Panc1 (cell line): Measurements from ENCODE around the gene SGIP1. TPM values are rescaled to one million over a fixed set of nuclear protein-coding genes. Genes with fewer than 3 reads are reported as not detected.

Experiments used
- ATAC-seq: fragments of 200-7000 bp; cut with Tn5 transposase; 2 replicates; pipeline ENCODE4 v1.9.1; 2020; ENCODE audit warnings: mild to moderate bottlenecking, moderate library complexity
- BruUV-seq: library from RNA; stranded (reverse); fragments of 400-500 nt; replicated peaks from 2 replicates; lab custom pipeline; 2021; lab: Mats Ljungman, UMichigan
- CTCF ChIA-PET: fragments of 300-600 bp; sonication (Branson Sonifier 250); formaldehyde crosslinking; loops from one replicate; lab custom pipeline; 2022; ENCODE audit warnings: antibody characterized with exemption; lab: Charles Lee
- POLR2A ChIA-PET: fragments of 300-600 bp; sonication (Branson Sonifier 250); formaldehyde crosslinking; loops from one replicate; lab custom pipeline; 2022; ENCODE audit warnings: antibody characterized with exemption; lab: Charles Lee
- DNase-seq: peaks from one replicate; pipeline ENCODE4 v3.0.0-alpha.2; 2010; ENCODE audit warnings: low read depth, low spot score
- H3K27ac ChIP-seq: 2 replicates; pipeline ENCODE4 v1.5.1; 2011; ENCODE audit warnings: mild to moderate bottlenecking, low read length, inconsistent platforms
- H3K27me3 ChIP-seq: fragments of 200-500 bp; sonication (Bioruptor generic); 2 replicates; pipeline ENCODE4 v1.6.0; 2014; ENCODE audit warnings: low read length, inconsistent platforms; ENCODE audit not compliant: control insufficient read depth, insufficient read depth
- H3K36me3 ChIP-seq: fragments of 200-500 bp; sonication (Bioruptor generic); 2 replicates; pipeline ENCODE4 v1.5.1; 2014; ENCODE audit warnings: inconsistent platforms, mild to moderate bottlenecking, low read length, moderate library complexity; ENCODE audit not compliant: control insufficient read depth, insufficient read depth
- H3K4me1 ChIP-seq: 2 replicates; pipeline ENCODE4 v1.5.1; 2011; ENCODE audit warnings: inconsistent platforms, mild to moderate bottlenecking, low read length, moderate library complexity; ENCODE audit not compliant: control insufficient read depth, insufficient read depth
- H3K4me3 ChIP-seq, 2 experiments: 2 replicates each; pipeline ENCODE4 v1.5.1; 2011 to 2012; ENCODE audit warnings: low read depth in 2 of 2, low read length in 2 of 2, mild to moderate bottlenecking in 2 of 2, inconsistent platforms in 1 of 2, moderate library complexity in 1 of 2
- H3K9me3 ChIP-seq: fragments of 200-500 bp; sonication (Bioruptor generic); 2 replicates; pipeline ENCODE4 v1.5.1; 2014; ENCODE audit warnings: low read depth, mild to moderate bottlenecking, inconsistent platforms, low read length, moderate library complexity; ENCODE audit not compliant: control insufficient read depth, insufficient read depth
- CTCF ChIP-seq: fragments of 450-650 bp; IDR thresholded peaks from 2 replicates; pipeline ENCODE4 v1.5.1; 2017; ENCODE audit warnings: mild to moderate bottlenecking
- POLR2AphosphoS5 ChIP-seq: IDR thresholded peaks from 2 replicates; pipeline ENCODE4 v1.6.1; 2012; ENCODE audit warnings: mild to moderate bottlenecking, low read depth, low read length, moderate library complexity
- REST ChIP-seq, 2 experiments: IDR thresholded peaks; 2 replicates each; pipeline ENCODE4 v1.6.1; 2011 to 2012; ENCODE audit warnings: low read depth in 2 of 2, control low read depth in 1 of 2, low read length in 1 of 2, mild to moderate bottlenecking in 1 of 2, moderate library complexity in 1 of 2; ENCODE audit not compliant: insufficient read depth in 1 of 2
- SIN3A ChIP-seq: IDR thresholded peaks from 2 replicates; pipeline ENCODE4 v1.6.1; 2012; ENCODE audit warnings: low read depth, mild to moderate bottlenecking, low read length, moderate library complexity, borderline replicate concordance; ENCODE audit not compliant: insufficient read depth
- TCF7L2 ChIP-seq: IDR thresholded peaks from 2 replicates; pipeline ENCODE4 v1.6.1; 2011; ENCODE audit warnings: mild to moderate bottlenecking, low read depth, low read length, inconsistent platforms
- in situ Hi-C: cut with HindIII; loops from 2 replicates; pipeline ENCODE4 v1.10.0; 2016; ENCODE audit warnings: low sequenced_read_pairs, low pct_unique_long_range_greater_than_20kb
- intact Hi-C: fragments of 100-400 bp; cut with micrococcal nuclease; formaldehyde crosslinking; loops from one replicate; pipeline ENCODE4 v1.10.0; 2022; ENCODE audit not compliant: unreplicated experiment
- total RNA-seq: library from RNA; stranded (reverse); gene quantifications from one replicate; pipeline ENCODE4 v1.2.1, GENCODE V29; 2021; ENCODE audit not compliant: unreplicated experiment

The SGIP1 gene
- total RNA-seq, 1 experiment from 2014 or later: 1.6 TPM

GRCh38 chr1:66690666-66691381, 156.9 kb downstream of the SGIP1 start:
- no peaks in the 10 kb centered on the region for H3K4me1 ChIP-seq
- in situ Hi-C loops (no loop called here), intact Hi-C loops (no loop called here)
- ChIA-PET POLR2A (no interaction called here), CTCF (no interaction called here)
- BruUV-seq: no TSS peak
- H3K27me3 ChIP-seq: no peaks in the 10 kb centered on the region
- no peak overlapping the region for H3K27ac ChIP-seq
- no peak for DNase-seq
- no peak for ATAC-seq
- H3K36me3 ChIP-seq: no peaks in the 10 kb centered on the region; the same call in 1 of the 2 replicates
- H3K4me3 ChIP-seq: no peak overlapping the region
- H3K9me3 ChIP-seq: no peaks in the 10 kb centered on the region
- no peak for TF ChIP-seq REST (IDR thresholded peaks at IDR 0.05; ENCODE audit: insufficient read depth in 1 of 2, low read depth in 2 of 2, low read length in 1 of 2)
- TF ChIP-seq SIN3A: no peak
- no peak for TF ChIP-seq POLR2AphosphoS5
- no peak for TF ChIP-seq CTCF
- TF ChIP-seq TCF7L2: no peak

GRCh38 chr1:66692681-66693080, 158.7 kb downstream of the SGIP1 start:
- DNase-seq (no peak), ATAC-seq (no peak)
- in situ Hi-C loops (no loop called here), intact Hi-C loops (no loop called here)
- Histone ChIP-seq H3K4me1 (no peaks in the 10 kb centered on the region), H3K36me3 (no peaks in the 10 kb centered on the region; the same call in 1 of the 2 replicates), H3K4me3 (no peak overlapping the region), H3K27me3 (no peaks in the 10 kb centered on the region), H3K9me3 (no peaks in the 10 kb centered on the region), H3K27ac (no peak overlapping the region)
- TF ChIP-seq TCF7L2 (no peak), CTCF (no peak), SIN3A (no peak), REST (IDR thresholded peaks at IDR 0.05; ENCODE audit: insufficient read depth in 1 of 2, low read depth in 2 of 2, low read length in 1 of 2) (no peak), POLR2AphosphoS5 (no peak)
- ChIA-PET CTCF (no interaction called here), POLR2A (no interaction called here)
- no TSS peak for BruUV-seq
